Smooth muscle cell of bladder (primary cell): Measurements from ENCODE around the gene SYT4. TPM values are rescaled to one million over a fixed set of nuclear protein-coding genes. Genes with fewer than 3 reads are reported as not detected.

Source experiments
- total RNA-seq: library from RNA; depleted of rRNA; stranded (reverse); fragments of >200 nt; gene quantifications from 2 replicates; pipeline ENCODE4 v1.2.3, GENCODE V29; 2014

SYT4 gene
- not detected in 2 replicates for total RNA-seq

GRCh38 chr18:43277164-43277600, at the start of gene SYT4:
Gene SYT4, minus strand, starts transcription at chr18:43277490. Its CDS starts 209 bp downstream, at chr18:43277281.

Other genes with a start within 250 kb of the SYT4 start
- not detected in 2 replicates for gene RIT2, start 161.8 kb downstream of the SYT4 start, total RNA-seq